Testis (tissue), 3 donors: Measurements from ENCODE around the gene PUM1. TPM values are rescaled to one million over a fixed set of nuclear protein-coding genes. Genes with fewer than 3 reads are reported as not detected.
"Not testable (repeated sequence)": the region's sequence is repeated elsewhere in the genome, so short reads cannot be mapped to it uniquely, and the experiment has no call there.

Source experiments
- DNase-seq: peaks from one replicate; pipeline ENCODE4 v3.0.0-alpha.2; 2019
- H3K27ac ChIP-seq, 2 donors: fragments of 200-600 bp; sonication (generic); one replicate each; pipeline ENCODE4 v1.5.1; 2019
- H3K27me3 ChIP-seq: fragments of 200-600 bp; sonication (generic); one replicate; pipeline ENCODE4 v1.5.1; 2019
- H3K36me3 ChIP-seq: fragments of 200-600 bp; sonication (generic); one replicate; pipeline ENCODE4 v1.5.1; 2017; ENCODE audit warnings: low read depth; ENCODE audit errors: missing control alignments
- H3K4me1 ChIP-seq: fragments of 200-600 bp; sonication (generic); one replicate; pipeline ENCODE4 v1.5.1; 2019
- H3K4me3 ChIP-seq, 2 donors: fragments of 200-600 bp; sonication (generic); one replicate each; pipeline ENCODE4 v1.5.1; 2017 to 2019
- H3K9me3 ChIP-seq: fragments of 200-600 bp; sonication (generic); one replicate; pipeline ENCODE4 v1.5.1; 2017
- CTCF ChIP-seq, 3 experiments: fragments of 450-650 bp in 2 of 3; fragments of 200-600 bp in 1 of 3; sonication (generic) in 1 of 3; IDR thresholded peaks; one replicate each; pipeline ENCODE4 v1.5.1; 2016 to 2019; ENCODE audit warnings: antibody characterized with exemption in 3 of 3, mild to moderate bottlenecking in 2 of 3, moderate library complexity in 1 of 3
- POLR2A ChIP-seq: fragments of 450-650 bp; IDR thresholded peaks from one replicate; pipeline ENCODE4 v1.6.1; 2017; ENCODE audit warnings: antibody characterized with exemption, mild to moderate bottlenecking, moderate library complexity
- WGBS, 2 donors: methylation state at CpG; one replicate each; pipeline ENCODE4 v1.1.5; 2018; 5-methylcytosine and 5-hydroxymethylcytosine counted together
- intact Hi-C: fragments of 100-400 bp; cut with DNase I; formaldehyde crosslinking; loops from one replicate; pipeline ENCODE4 v1.15.1; 2023; ENCODE audit warnings: low total_unique reads
- polyA plus RNA-seq: library from polyadenylated mRNA; stranded (reverse); fragments of 350-450 nt; fragmentation: Illumina TruSeq; extraction: RNeasy Lipid Tissue Mini Kit (QIAGEN cat#74804); gene quantifications from one replicate; pipeline ENCODE4 v1.2.3, GENCODE V29; 2014; ENCODE audit warnings: low read depth, low replicate concordance; ENCODE audit not compliant: insufficient read depth
- total RNA-seq, 2 donors: library from RNA; depleted of rRNA; stranded (reverse); fragments of >200 nt; gene quantifications; one replicate each; pipeline ENCODE4 v1.2.3, GENCODE V29; 2016

Gene PUM1
- total and polyA plus RNA-seq, 3 donors from 2014 or later = 41.3 to 89.0 (median 70.5) TPM

GRCh38 chr1:30976143-30976542 is 89.4 kb downstream of the PUM1 start:
- TF ChIP-seq POLR2A = no peak
- TF ChIP-seq CTCF (IDR thresholded peaks at IDR 0.05) = no peak
- WGBS, 2 donors = 28 to 48% methylated on average over 2 of the region's 2 CpGs
- no peak for DNase-seq
- H3K9me3 ChIP-seq = no peaks in the 10 kb centered on the region
- H3K27ac ChIP-seq = peak overlapping the region; percentile 14 to 52
- no peaks in the 10 kb centered on the region for H3K36me3 ChIP-seq
- peaks cover 13% of the 10 kb centered on the region for H3K4me1 ChIP-seq
- intact Hi-C loops = no loop called here
- no peaks in the 10 kb centered on the region for H3K27me3 ChIP-seq
- no peak overlapping the region for H3K4me3 ChIP-seq

GRCh38 chr1:30975217-30975616 is 90.3 kb downstream of the PUM1 start:
- no peak overlapping the region for H3K27ac ChIP-seq

GRCh38 chr1:30974536-30974935 is 91.0 kb downstream of the PUM1 start:
- H3K4me3 ChIP-seq = no peak overlapping the region
- DNase-seq = no peak
- no peaks in the 10 kb centered on the region for H3K27me3 ChIP-seq
- no peak for TF ChIP-seq POLR2A
- no peak for TF ChIP-seq CTCF (IDR thresholded peaks at IDR 0.05)
- H3K27ac ChIP-seq = no peak overlapping the region
- H3K4me1 ChIP-seq = peaks cover 13% of the 10 kb centered on the region
- intact Hi-C loops = no loop called here
- no peaks in the 10 kb centered on the region for H3K36me3 ChIP-seq
- no peaks in the 10 kb centered on the region for H3K9me3 ChIP-seq
- 86 to 93% methylated on average over 4 of the region's 4 CpGs for WGBS, 2 donors

More at GRCh38 chr1:30975217-30975616, 90.3 kb downstream of the PUM1 start:
- Histone ChIP-seq H3K4me1 (peaks cover 13% of the 10 kb centered on the region), H3K36me3 (no peaks in the 10 kb centered on the region), H3K27me3 (no peaks in the 10 kb centered on the region), H3K9me3 (no peaks in the 10 kb centered on the region), H3K4me3 (no peak overlapping the region)
- no peak for DNase-seq
- 72 to 89% methylated on average over 3 of the region's 3 CpGs for WGBS, 2 donors
- intact Hi-C loops = no loop called here
- TF ChIP-seq POLR2A (no peak), CTCF (IDR thresholded peaks at IDR 0.05) (no peak)

- DNase-seq, H3K27me3 ChIP-seq, intact Hi-C loops, H3K9me3 ChIP-seq, H3K27ac ChIP-seq, H3K4me3 ChIP-seq, H3K36me3 ChIP-seq: not testable (repeated sequence)
- 70 to 98% methylated on average over 4 of the region's 4 CpGs for WGBS, 2 donors
- H3K4me1 ChIP-seq = peaks cover 13% of the 10 kb centered on the region
Observed at GRCh38 chr1:30972349-30972748, 93.2 kb downstream of the PUM1 start.

- H3K36me3 ChIP-seq = no peaks in the 10 kb centered on the region
- H3K9me3 ChIP-seq = no peaks in the 10 kb centered on the region
- 82 to 91% methylated on average over 2 of the region's 2 CpGs for WGBS, 2 donors
- intact Hi-C loops = no loop called here
- H3K4me1 ChIP-seq = peaks cover 16% of the 10 kb centered on the region
- no peak overlapping the region for H3K27ac ChIP-seq
- DNase-seq = no peak
- H3K4me3 ChIP-seq = no peak overlapping the region
- no peak for TF ChIP-seq POLR2A
- TF ChIP-seq CTCF (IDR thresholded peaks at IDR 0.05) = no peak
- no peaks in the 10 kb centered on the region for H3K27me3 ChIP-seq
Observed at GRCh38 chr1:30971496-30971895, 94.0 kb downstream of the PUM1 start.
